MM.1S (cell line): Measurements from ENCODE around the gene PDYN.

Experiments
- DNase-seq: peaks from one replicate; pipeline ENCODE4 v3.0.0-alpha.2; 2015
- H2AFZ ChIP-seq: fragments of 300-600 bp; sonication (generic); 2 replicates; pipeline ENCODE4 v1.6.0; 2016; ENCODE audit warnings: antibody characterized with exemption, low read length
- H3F3A ChIP-seq: fragments of 300-600 bp; sonication (generic); 2 replicates; pipeline ENCODE4 v1.6.1; 2016; ENCODE audit warnings: mild to moderate bottlenecking, antibody characterized with exemption, low read length, moderate library complexity, mixed read lengths; ENCODE audit not compliant: insufficient read depth
- H3K27ac ChIP-seq: fragments of 300-600 bp; sonication (generic); 2 replicates; pipeline ENCODE4 v1.5.1; 2016; ENCODE audit warnings: mild to moderate bottlenecking, low read length
- H3K27me3 ChIP-seq: fragments of 300-600 bp; sonication (generic); replicated peaks from 2 replicates; pipeline ENCODE4 v1.6.0; 2016; ENCODE audit warnings: low read length; ENCODE audit not compliant: insufficient read depth
- H3K36me3 ChIP-seq: fragments of 300-600 bp; sonication (generic); replicated peaks from 2 replicates; pipeline ENCODE4 v1.6.1; 2016; ENCODE audit warnings: mild to moderate bottlenecking, low read length, mixed read lengths; ENCODE audit not compliant: insufficient read depth
- H3K4me1 ChIP-seq: fragments of 300-600 bp; sonication (generic); 2 replicates; pipeline ENCODE4 v1.6.1; 2016; ENCODE audit warnings: low read length, mixed read lengths
- H3K4me2 ChIP-seq: fragments of 300-600 bp; sonication (generic); 2 replicates; pipeline ENCODE4 v1.6.0; 2016; ENCODE audit warnings: low read depth, low read length
- H3K4me3 ChIP-seq: fragments of 300-600 bp; sonication (generic); 2 replicates; pipeline ENCODE4 v1.5.1; 2016; ENCODE audit warnings: low read length, mixed read lengths
- H3K79me2 ChIP-seq: fragments of 300-600 bp; sonication (generic); 2 replicates; pipeline ENCODE4 v1.6.1; 2016; ENCODE audit warnings: mixed run types, low read length, mixed read lengths
- H3K9ac ChIP-seq: fragments of 300-600 bp; sonication (generic); 2 replicates; pipeline ENCODE4 v1.6.1; 2016; ENCODE audit warnings: low read length, mixed read lengths
- H3K9me2 ChIP-seq: fragments of 300-600 bp; sonication (generic); replicated peaks from 2 replicates; pipeline ENCODE4 v1.6.1; 2016; ENCODE audit warnings: mild to moderate bottlenecking, low read length, mixed read lengths; ENCODE audit not compliant: insufficient read depth
- H3K9me3 ChIP-seq: fragments of 300-600 bp; sonication (generic); replicated peaks from 2 replicates; pipeline ENCODE4 v1.6.1; 2016; ENCODE audit warnings: mild to moderate bottlenecking, low read length, mixed read lengths; ENCODE audit not compliant: insufficient read depth
- H4K20me1 ChIP-seq: fragments of 300-600 bp; sonication (generic); 2 replicates; pipeline ENCODE4 v1.6.1; 2016; ENCODE audit warnings: mild to moderate bottlenecking, low read length, moderate library complexity, mixed read lengths; ENCODE audit not compliant: insufficient read depth
- EZH2 ChIP-seq: fragments of 300-600 bp; sonication (generic); optimal IDR thresholded peaks from 2 replicates; pipeline ENCODE3; 2017; ENCODE audit warnings: low read depth, mild to moderate bottlenecking, antibody characterized with exemption, low read length, mixed read lengths
- EZH2phosphoT487 ChIP-seq: fragments of 300-600 bp; sonication (generic); IDR thresholded peaks from 2 replicates; pipeline ENCODE4 v1.6.1; 2018; ENCODE audit warnings: antibody characterized with exemption, low read length
- TF ChIP-seq, protein P1 (sequence below): fragments of 300-600 bp; sonication (generic); IDR thresholded peaks from 2 replicates; pipeline ENCODE4 v1.5.1; 2016; ENCODE audit warnings: antibody characterized with exemption, low read length, mixed read lengths

PDYN gene

DNA sequence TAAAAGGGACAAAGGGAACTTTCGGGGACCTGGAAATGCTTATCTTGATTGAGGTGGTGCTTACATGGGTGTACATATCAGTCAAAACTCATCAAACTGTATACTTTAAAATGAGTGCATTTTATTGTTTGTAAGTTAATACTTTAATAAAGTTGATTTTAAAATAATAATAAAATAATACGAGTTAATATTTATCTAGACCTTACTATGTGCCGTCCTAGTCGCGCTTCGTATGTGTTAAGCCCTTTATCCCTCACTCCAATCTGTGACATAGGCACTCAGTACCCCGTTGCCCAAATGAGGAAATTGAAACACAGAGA is 47.5 kb downstream of the PDYN start:
- Histone ChIP-seq H3K36me3 (no peaks in the 10 kb centered on the region), H3K4me2 (no peak overlapping the region), H3F3A (no peaks in the 10 kb centered on the region), H3K4me1 (no peaks in the 10 kb centered on the region), H3K27me3 (no peaks in the 10 kb centered on the region; the same call in 1 of the 2 replicates), H3K4me3 (no peak overlapping the region), H3K9me3 (no peaks in the 10 kb centered on the region), H4K20me1 (no peaks in the 10 kb centered on the region), H3K9ac (no peak overlapping the region), H3K9me2 (no peaks in the 10 kb centered on the region), H2AFZ (no peak overlapping the region), H3K79me2 (no peaks in the 10 kb centered on the region), H3K27ac (no peak overlapping the region)
- TF ChIP-seq EZH2, result no peak
- TF ChIP-seq EZH2phosphoT487, result no peak
- TF ChIP-seq, protein P1, sequence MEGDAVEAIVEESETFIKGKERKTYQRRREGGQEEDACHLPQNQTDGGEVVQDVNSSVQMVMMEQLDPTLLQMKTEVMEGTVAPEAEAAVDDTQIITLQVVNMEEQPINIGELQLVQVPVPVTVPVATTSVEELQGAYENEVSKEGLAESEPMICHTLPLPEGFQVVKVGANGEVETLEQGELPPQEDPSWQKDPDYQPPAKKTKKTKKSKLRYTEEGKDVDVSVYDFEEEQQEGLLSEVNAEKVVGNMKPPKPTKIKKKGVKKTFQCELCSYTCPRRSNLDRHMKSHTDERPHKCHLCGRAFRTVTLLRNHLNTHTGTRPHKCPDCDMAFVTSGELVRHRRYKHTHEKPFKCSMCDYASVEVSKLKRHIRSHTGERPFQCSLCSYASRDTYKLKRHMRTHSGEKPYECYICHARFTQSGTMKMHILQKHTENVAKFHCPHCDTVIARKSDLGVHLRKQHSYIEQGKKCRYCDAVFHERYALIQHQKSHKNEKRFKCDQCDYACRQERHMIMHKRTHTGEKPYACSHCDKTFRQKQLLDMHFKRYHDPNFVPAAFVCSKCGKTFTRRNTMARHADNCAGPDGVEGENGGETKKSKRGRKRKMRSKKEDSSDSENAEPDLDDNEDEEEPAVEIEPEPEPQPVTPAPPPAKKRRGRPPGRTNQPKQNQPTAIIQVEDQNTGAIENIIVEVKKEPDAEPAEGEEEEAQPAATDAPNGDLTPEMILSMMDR, result no peak
- DNase-seq, result no peak

DNA sequence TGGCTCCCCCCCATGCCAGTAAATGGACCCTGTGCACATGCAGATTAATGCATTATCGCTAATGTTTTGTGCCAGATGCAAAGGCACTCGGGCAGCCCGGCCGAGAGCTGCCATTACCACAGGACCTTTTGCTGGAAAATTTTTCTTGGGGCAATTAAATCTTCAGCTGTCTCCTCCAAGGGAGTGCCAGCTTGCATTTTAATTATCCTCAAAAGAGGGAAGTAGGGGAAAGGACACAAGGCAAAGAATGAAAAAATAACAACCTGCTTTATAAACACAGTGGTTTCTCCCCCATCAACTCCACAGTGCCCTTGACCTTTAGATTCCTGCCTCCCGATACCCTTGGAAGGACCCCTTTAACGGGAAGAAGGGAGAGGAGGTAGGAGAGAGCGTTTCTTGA is 48.2 kb downstream of the PDYN start:
- Histone ChIP-seq H3K4me2 (no peak overlapping the region), H3K27ac (no peak overlapping the region), H3K4me1 (no peaks in the 10 kb centered on the region), H3K9me2 (no peaks in the 10 kb centered on the region), H4K20me1 (no peaks in the 10 kb centered on the region), H3F3A (no peaks in the 10 kb centered on the region), H3K9ac (no peak overlapping the region), H3K9me3 (no peaks in the 10 kb centered on the region), H2AFZ (no peak overlapping the region), H3K4me3 (no peak overlapping the region), H3K36me3 (no peaks in the 10 kb centered on the region), H3K27me3 (no peaks in the 10 kb centered on the region; the same call in 1 of the 2 replicates), H3K79me2 (no peaks in the 10 kb centered on the region)
- no peak for DNase-seq
- TF ChIP-seq EZH2 (no peak), EZH2phosphoT487 (no peak)
- TF ChIP-seq, protein P1, result no peak

DNA sequence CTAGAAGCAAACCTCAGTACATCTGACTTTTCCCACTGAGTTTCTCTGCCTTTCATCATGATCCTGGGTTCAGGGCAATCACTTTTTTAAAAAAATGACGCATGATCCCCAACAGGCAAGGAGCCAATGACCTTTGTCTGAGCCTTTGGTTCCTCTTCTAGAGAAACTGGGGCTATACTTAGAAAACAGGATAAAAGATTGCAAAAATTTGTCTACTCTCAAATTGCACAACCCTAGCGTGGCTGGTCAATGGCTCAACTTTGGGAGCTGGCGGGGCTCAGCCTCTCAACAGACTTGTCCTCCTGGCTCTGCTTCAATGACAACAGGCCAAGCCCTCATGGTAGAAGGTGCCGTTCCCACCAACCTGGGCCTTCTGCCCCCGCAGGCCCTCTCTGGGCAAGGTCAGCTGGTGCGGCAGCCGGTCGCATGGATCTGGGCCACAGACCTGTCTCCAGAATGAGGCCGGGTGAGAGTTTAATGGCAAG is 48.7 kb downstream of the PDYN start:
- no peaks in the 10 kb centered on the region for H3K9me3 ChIP-seq
- no peak overlapping the region for H3K9ac ChIP-seq
- no peak overlapping the region for H2AFZ ChIP-seq
- H3K4me2 ChIP-seq, result no peak overlapping the region
- H3K36me3 ChIP-seq, result no peaks in the 10 kb centered on the region
- no peaks in the 10 kb centered on the region for H3K4me1 ChIP-seq
- no peak overlapping the region for H3K27ac ChIP-seq
- DNase-seq, result no peak
- no peaks in the 10 kb centered on the region; the same call in 1 of the 2 replicates for H3K27me3 ChIP-seq
- no peaks in the 10 kb centered on the region for H3K79me2 ChIP-seq
- H3K9me2 ChIP-seq, result no peaks in the 10 kb centered on the region
- H4K20me1 ChIP-seq, result no peaks in the 10 kb centered on the region
- TF ChIP-seq EZH2, result no peak
- no peak for TF ChIP-seq EZH2phosphoT487
- TF ChIP-seq, protein P1, result no peak
- no peak overlapping the region for H3K4me3 ChIP-seq
- H3F3A ChIP-seq, result no peaks in the 10 kb centered on the region
